Kidney (tissue), 14 donors: ENCODE results near the gene ADIRF. TPM values are rescaled to one million over a fixed set of nuclear protein-coding genes. Genes with fewer than 3 reads are reported as not detected.

Experiments used
- DNase-seq, 5 donors: peaks; one replicate each; pipeline ENCODE4 v3.0.0-alpha.2; 2013 to 2020
- FAIRE-seq: peaks from 2 replicates; lab custom pipeline; 2012; peaks lifted over from hg19 to GRCh38; lab: Jason Lieb, UNC
- H3K27ac ChIP-seq, 2 donors: one replicate each; pipeline ENCODE4 v1.7.0; 2013; ENCODE audit warnings: low read depth in 2 of 2, low read length in 2 of 2, inconsistent platforms in 1 of 2
- H3K27me3 ChIP-seq: one replicate; pipeline ENCODE4 v1.7.1; 2013; ENCODE audit warnings: low read length, inconsistent platforms; ENCODE audit not compliant: control insufficient read depth, insufficient read depth
- H3K36me3 ChIP-seq, 3 donors: one replicate each; pipeline versions ENCODE4 v1.7.0 to v1.7.1; 2013; ENCODE audit warnings: low read length in 3 of 3, control low read depth in 1 of 3, inconsistent platforms in 1 of 3; ENCODE audit not compliant: insufficient read depth in 3 of 3, control insufficient read depth in 2 of 3
- H3K4me1 ChIP-seq, 3 donors: one replicate each; pipeline versions ENCODE4 v1.7.0 to v1.7.1; 2013; ENCODE audit warnings: low read length in 3 of 3, inconsistent platforms in 1 of 3, low read depth in 1 of 3; ENCODE audit not compliant: control insufficient read depth in 2 of 3, insufficient read depth in 2 of 3
- H3K4me3 ChIP-seq, 3 donors: one replicate each; pipeline versions ENCODE4 v1.7.0 to v1.8.1; 2013; ENCODE audit warnings: low read length in 3 of 3, control low read depth in 1 of 3, inconsistent platforms in 1 of 3
- H3K9ac ChIP-seq, 3 donors: one replicate each; pipeline versions ENCODE4 v1.7.0 to v1.7.1; 2013; ENCODE audit warnings: low read length in 3 of 3, control low read depth in 1 of 3, inconsistent platforms in 1 of 3
- H3K9me3 ChIP-seq, 3 donors: one replicate each; pipeline versions ENCODE4 v1.7.0 to v1.7.1; 2013; ENCODE audit warnings: low read length in 3 of 3, control low read depth in 1 of 3, inconsistent platforms in 1 of 3; ENCODE audit not compliant: control insufficient read depth in 2 of 3, insufficient read depth in 1 of 3
- intact Hi-C: fragments of 100-400 bp; cut with DNase I; formaldehyde crosslinking; loops from one replicate; pipeline ENCODE4 v1.11.1; 2022
- polyA plus RNA-seq: library from polyadenylated mRNA; stranded (reverse); fragments of 350-450 nt; fragmentation: Illumina TruSeq; extraction: RNeasy Lipid Tissue Mini Kit (QIAGEN cat#74804); gene quantifications from one replicate; pipeline ENCODE4 v1.2.3, GENCODE V29; 2014; ENCODE audit warnings: low read depth, low replicate concordance; ENCODE audit not compliant: insufficient read depth
- total RNA-seq: library from RNA; stranded (reverse); fragmentation: NEBNext Ultra II Directional; extraction: Animal tissue kit (Norgen Biotek cat#: 25700); gene quantifications from one replicate; pipeline ENCODE4 v1.2.1, GENCODE V29; 2021
- TF ChIP-seq, protein P1 (sequence below): IDR thresholded peaks from 3 replicates; pipeline ENCODE4 v1.5.1; 2012; ENCODE audit warnings: mild to moderate bottlenecking, moderate library complexity, borderline replicate concordance; ENCODE audit not compliant: insufficient read depth; ENCODE audit errors: extremely low read depth
- donor health status: control.
- donor health status: control.
- donor health status: control.
- donor health status: control.
- donor health status: control.
- donor health status: DM: yes; HTN: yes; CAD: no.
- donor health status: Normal renal cell carcinoma (clear cell type).

Gene ADIRF
- total and polyA plus RNA-seq, 2 donors from 2014 or later, result 357 to 897 TPM

DNA sequence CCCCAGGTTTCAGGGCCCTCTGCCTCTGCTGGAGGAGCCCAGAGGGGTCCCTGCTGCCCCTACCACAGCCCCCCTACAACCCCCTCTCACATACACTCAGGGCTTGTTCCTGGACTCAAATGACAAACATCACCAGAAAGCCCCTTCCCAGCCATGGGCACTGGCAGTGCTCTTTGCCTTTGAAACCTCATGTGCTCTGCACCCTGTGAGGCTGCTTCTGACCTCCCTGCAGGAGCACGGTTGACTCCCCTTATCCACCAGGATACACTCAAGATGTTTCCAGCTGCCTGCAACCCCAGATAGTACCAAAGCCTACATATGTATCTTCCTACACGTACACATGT is 3.5 kb upstream of the ADIRF start:
- intact Hi-C loops, result no loop called here
- no peaks in the 10 kb centered on the region for H3K27me3 ChIP-seq
- no peak for FAIRE-seq
- no peak overlapping the region for H3K27ac ChIP-seq
- TF ChIP-seq, protein P1, sequence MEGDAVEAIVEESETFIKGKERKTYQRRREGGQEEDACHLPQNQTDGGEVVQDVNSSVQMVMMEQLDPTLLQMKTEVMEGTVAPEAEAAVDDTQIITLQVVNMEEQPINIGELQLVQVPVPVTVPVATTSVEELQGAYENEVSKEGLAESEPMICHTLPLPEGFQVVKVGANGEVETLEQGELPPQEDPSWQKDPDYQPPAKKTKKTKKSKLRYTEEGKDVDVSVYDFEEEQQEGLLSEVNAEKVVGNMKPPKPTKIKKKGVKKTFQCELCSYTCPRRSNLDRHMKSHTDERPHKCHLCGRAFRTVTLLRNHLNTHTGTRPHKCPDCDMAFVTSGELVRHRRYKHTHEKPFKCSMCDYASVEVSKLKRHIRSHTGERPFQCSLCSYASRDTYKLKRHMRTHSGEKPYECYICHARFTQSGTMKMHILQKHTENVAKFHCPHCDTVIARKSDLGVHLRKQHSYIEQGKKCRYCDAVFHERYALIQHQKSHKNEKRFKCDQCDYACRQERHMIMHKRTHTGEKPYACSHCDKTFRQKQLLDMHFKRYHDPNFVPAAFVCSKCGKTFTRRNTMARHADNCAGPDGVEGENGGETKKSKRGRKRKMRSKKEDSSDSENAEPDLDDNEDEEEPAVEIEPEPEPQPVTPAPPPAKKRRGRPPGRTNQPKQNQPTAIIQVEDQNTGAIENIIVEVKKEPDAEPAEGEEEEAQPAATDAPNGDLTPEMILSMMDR, result no peak
- H3K4me1 ChIP-seq, result peaks cover 0 to 30% (median 21%) of the 10 kb centered on the region in 3 donors
- DNase-seq, result no peak
- no peaks in the 10 kb centered on the region for H3K36me3 ChIP-seq
- H3K9ac ChIP-seq, result no peak overlapping the region
- H3K9me3 ChIP-seq, result no peaks in the 10 kb centered on the region
- no peak overlapping the region for H3K4me3 ChIP-seq

DNA sequence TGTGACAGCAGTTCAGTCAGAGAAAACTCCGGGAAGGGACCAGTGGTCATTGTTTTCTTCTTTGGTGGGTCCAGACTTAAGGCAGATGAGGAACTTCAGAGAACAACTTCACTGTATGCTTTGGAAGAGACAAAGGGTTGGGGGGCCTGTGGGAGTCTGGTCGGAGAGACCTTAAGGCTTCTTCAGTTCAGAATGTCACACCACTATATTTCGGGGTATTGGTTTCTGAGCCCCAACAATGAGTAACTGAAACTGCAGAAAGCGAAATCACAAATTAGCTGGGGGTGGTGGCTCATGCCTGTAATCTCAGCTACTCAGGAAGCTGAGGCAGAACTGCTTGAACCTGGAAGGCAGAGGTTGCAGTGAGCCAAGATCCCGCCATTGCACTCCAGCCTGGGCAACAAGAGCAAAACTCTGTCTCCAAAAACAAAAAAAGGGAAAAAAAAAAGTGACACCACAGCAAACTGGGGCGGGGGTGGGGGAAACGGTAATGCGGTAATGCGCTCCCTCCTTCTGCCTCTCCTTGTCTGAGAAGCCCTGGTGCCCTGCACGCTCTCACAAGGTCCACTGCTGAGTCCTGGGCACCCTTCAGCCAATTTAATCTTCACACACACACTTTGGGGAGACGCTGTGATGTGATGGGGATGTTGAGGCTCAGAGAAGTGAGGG is 2.2 kb upstream of the ADIRF start:
- peak overlapping the region in 1 of 3 donors; percentile 34 for H3K9ac ChIP-seq
- DNase-seq (no peak), FAIRE-seq (no peak)
- no peaks in the 10 kb centered on the region for H3K27me3 ChIP-seq
- TF ChIP-seq, protein P1, result no peak
- peaks cover 0 to 35% (median 23%) of the 10 kb centered on the region in 3 donors for H3K4me1 ChIP-seq
- no peaks in the 10 kb centered on the region for H3K36me3 ChIP-seq
- H3K27ac ChIP-seq, result peak overlapping the region; percentile 8 to 13
- no peaks in the 10 kb centered on the region for H3K9me3 ChIP-seq
- intact Hi-C loops, result no loop called here
- H3K4me3 ChIP-seq, result peak overlapping the region in 1 of 3 donors; percentile 22

DNA sequence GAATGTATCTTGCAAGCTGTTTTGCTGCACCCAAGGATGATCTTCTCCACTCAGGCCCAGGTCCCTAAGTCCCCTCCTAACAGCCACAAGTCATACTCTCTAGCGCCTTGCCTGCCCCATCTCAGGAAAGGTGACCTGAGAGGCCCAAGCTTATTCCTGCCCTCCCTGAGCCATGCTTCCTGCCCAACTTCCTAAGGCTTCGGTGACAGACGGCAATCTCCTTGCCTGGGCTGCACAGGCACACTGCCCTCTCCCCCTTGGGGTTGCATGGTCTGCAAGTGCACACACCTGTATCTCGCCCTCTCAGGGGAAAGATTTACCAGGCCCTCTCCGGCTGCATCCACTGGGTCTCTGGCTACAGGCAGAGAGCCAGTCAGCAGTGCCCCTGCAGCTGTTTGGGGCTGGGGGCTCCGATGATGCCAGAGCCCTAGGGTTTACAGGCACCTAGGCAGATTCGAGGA is 771 bp upstream of the ADIRF start:
- H3K36me3 ChIP-seq, result no peaks in the 10 kb centered on the region
- peak overlapping the region in 1 of 3 donors; percentile 62 for H3K4me3 ChIP-seq
- peak in 2 of 5 donors; percentile 41 to 71 for DNase-seq
- H3K4me1 ChIP-seq, result peaks cover 0 to 37% (median 23%) of the 10 kb centered on the region in 3 donors
- peak overlapping the region; percentile 80 to 83 for H3K27ac ChIP-seq
- TF ChIP-seq, protein P1, result no peak
- no peaks in the 10 kb centered on the region for H3K27me3 ChIP-seq
- intact Hi-C loops, result no loop called here
- FAIRE-seq, result no peak
- H3K9me3 ChIP-seq, result no peaks in the 10 kb centered on the region
- H3K9ac ChIP-seq, result peak overlapping the region in 1 of 3 donors; percentile 94
